MM.1S (cell line): Measurements from ENCODE around the gene BRD9.

Experiments
- EZH2 ChIP-seq: fragments of 300-600 bp; sonication (generic); optimal IDR thresholded peaks from 2 replicates; pipeline ENCODE3; 2017; ENCODE audit warnings: low read depth, mild to moderate bottlenecking, antibody characterized with exemption, low read length, mixed read lengths
- TF ChIP-seq, protein P1 (sequence below): fragments of 300-600 bp; sonication (generic); IDR thresholded peaks from 2 replicates; pipeline ENCODE4 v1.5.1; 2016; ENCODE audit warnings: antibody characterized with exemption, low read length, mixed read lengths

DNA sequence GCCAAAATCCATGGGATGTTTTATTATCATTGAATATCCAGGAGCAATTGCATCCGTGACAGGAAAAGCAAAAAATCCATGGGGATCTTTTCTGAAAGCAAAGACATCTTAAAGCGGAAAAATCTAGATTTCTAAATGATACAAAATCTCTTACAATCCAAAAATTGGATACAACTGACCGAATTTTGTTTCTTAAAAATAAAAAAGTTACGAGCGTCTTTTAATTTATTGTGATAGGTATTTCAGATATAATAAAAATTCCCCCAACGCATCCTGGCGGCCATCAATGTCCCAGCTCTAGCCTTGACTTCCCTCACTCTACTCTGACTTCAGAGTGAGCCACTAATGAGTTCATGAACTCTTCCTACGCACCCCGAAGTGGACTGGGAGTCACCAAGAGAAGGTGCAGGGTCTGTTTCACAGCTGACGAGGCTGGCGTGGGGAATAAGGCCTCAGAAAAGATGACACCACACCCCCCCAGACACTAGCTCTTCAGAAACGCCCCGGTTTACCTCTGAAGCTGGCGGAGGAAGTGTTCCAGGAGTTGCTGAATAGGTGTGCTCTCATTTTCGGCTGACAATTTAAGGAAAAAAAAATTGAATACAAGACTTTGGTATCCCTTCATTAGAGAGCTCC is 3.4 kb downstream of the BRD9 start:
- TF ChIP-seq, protein P1, sequence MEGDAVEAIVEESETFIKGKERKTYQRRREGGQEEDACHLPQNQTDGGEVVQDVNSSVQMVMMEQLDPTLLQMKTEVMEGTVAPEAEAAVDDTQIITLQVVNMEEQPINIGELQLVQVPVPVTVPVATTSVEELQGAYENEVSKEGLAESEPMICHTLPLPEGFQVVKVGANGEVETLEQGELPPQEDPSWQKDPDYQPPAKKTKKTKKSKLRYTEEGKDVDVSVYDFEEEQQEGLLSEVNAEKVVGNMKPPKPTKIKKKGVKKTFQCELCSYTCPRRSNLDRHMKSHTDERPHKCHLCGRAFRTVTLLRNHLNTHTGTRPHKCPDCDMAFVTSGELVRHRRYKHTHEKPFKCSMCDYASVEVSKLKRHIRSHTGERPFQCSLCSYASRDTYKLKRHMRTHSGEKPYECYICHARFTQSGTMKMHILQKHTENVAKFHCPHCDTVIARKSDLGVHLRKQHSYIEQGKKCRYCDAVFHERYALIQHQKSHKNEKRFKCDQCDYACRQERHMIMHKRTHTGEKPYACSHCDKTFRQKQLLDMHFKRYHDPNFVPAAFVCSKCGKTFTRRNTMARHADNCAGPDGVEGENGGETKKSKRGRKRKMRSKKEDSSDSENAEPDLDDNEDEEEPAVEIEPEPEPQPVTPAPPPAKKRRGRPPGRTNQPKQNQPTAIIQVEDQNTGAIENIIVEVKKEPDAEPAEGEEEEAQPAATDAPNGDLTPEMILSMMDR: no peak
- no peak for TF ChIP-seq EZH2
